SK-N-SH (cell line): ENCODE measurements around the gene CDCA8.
"Not testable (repeated sequence)": the region's sequence is repeated elsewhere in the genome, so short reads cannot be mapped to it uniquely, and the experiment has no call there.

Experiments
- FOXM1 ChIP-seq: IDR thresholded peaks from 2 replicates; pipeline ENCODE4 v1.4.0; 2012; ENCODE audit warnings: low read depth, mild to moderate bottlenecking
- JUND ChIP-seq: IDR thresholded peaks from 2 replicates; pipeline ENCODE4 v1.4.0; 2012
- POLR2AphosphoS5 ChIP-seq: IDR thresholded peaks from 2 replicates; pipeline ENCODE4 v1.6.1; 2012; ENCODE audit warnings: low read depth, low read length
- RAD21 ChIP-seq: IDR thresholded peaks from 2 replicates; pipeline ENCODE4 v1.6.1; 2012; ENCODE audit warnings: mild to moderate bottlenecking, low read length
- SIN3A ChIP-seq: IDR thresholded peaks from 2 replicates; pipeline ENCODE4 v1.6.1; 2012; ENCODE audit warnings: low read depth, mild to moderate bottlenecking, low read length, moderate library complexity, borderline replicate concordance
- TAF1 ChIP-seq: IDR thresholded peaks from 2 replicates; pipeline ENCODE4 v1.6.1; 2012; ENCODE audit warnings: low read depth, mild to moderate bottlenecking, low read length, moderate library complexity, borderline replicate concordance
- TCF12 ChIP-seq: IDR thresholded peaks from 2 replicates; pipeline ENCODE4 v1.4.0; 2012
- TEAD4 ChIP-seq: IDR thresholded peaks from 2 replicates; pipeline ENCODE4 v1.4.0; 2012; ENCODE audit warnings: mild to moderate bottlenecking, borderline replicate concordance; ENCODE audit not compliant: insufficient read depth
- YY1 ChIP-seq: IDR thresholded peaks from 2 replicates; pipeline ENCODE4 v1.4.0; 2012; ENCODE audit warnings: low read depth, mild to moderate bottlenecking
- TF ChIP-seq, protein P1 (sequence below): fragments of 200-600 bp; sonication (generic); IDR thresholded peaks from 2 replicates; pipeline ENCODE4 v1.6.1; 2017; ENCODE audit warnings: antibody characterized with exemption, mild to moderate bottlenecking, moderate library complexity
- TF ChIP-seq, protein P2 (sequence below): fragments of 150-350 bp; IDR thresholded peaks from 2 replicates; pipeline ENCODE4 v1.6.1; 2017; ENCODE audit warnings: antibody characterized with exemption, low read length, low read depth, borderline replicate concordance
- TF ChIP-seq, protein P3 (sequence below): IDR thresholded peaks from 2 replicates; pipeline ENCODE4 v1.4.0; 2012; ENCODE audit warnings: low read depth, borderline replicate concordance
- TF ChIP-seq, protein P4 (sequence below): IDR thresholded peaks from 2 replicates; pipeline ENCODE4 v1.4.0; 2012; ENCODE audit warnings: low read depth

DNA sequence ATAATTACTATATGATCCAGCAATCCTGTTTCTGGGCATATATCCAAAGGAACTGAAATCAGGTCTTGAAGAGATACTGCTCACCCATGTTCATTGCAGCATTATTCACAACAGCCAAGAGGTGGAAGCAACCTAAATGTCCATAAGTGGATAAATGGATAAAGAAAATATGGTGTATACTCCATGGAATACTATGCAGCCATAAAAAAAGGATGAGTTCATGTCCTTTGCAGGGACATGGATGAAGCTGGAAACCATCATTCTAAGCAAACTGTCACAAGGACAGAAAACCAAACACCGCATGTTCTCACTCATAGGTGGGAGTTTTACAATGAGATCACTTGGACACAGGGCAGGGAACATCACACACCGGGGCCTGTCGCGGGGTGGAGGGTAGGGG, 46.3 kb downstream of the CDCA8 start:
- TF ChIP-seq, protein P1, sequence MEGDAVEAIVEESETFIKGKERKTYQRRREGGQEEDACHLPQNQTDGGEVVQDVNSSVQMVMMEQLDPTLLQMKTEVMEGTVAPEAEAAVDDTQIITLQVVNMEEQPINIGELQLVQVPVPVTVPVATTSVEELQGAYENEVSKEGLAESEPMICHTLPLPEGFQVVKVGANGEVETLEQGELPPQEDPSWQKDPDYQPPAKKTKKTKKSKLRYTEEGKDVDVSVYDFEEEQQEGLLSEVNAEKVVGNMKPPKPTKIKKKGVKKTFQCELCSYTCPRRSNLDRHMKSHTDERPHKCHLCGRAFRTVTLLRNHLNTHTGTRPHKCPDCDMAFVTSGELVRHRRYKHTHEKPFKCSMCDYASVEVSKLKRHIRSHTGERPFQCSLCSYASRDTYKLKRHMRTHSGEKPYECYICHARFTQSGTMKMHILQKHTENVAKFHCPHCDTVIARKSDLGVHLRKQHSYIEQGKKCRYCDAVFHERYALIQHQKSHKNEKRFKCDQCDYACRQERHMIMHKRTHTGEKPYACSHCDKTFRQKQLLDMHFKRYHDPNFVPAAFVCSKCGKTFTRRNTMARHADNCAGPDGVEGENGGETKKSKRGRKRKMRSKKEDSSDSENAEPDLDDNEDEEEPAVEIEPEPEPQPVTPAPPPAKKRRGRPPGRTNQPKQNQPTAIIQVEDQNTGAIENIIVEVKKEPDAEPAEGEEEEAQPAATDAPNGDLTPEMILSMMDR = not testable (repeated sequence)
- not testable (repeated sequence) for TF ChIP-seq TAF1, SIN3A, TCF12, RAD21, JUND, POLR2AphosphoS5, FOXM1, TEAD4, YY1
- TF ChIP-seq, protein P2, sequence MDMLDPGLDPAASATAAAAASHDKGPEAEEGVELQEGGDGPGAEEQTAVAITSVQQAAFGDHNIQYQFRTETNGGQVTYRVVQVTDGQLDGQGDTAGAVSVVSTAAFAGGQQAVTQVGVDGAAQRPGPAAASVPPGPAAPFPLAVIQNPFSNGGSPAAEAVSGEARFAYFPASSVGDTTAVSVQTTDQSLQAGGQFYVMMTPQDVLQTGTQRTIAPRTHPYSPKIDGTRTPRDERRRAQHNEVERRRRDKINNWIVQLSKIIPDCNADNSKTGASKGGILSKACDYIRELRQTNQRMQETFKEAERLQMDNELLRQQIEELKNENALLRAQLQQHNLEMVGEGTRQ = not testable (repeated sequence)
- TF ChIP-seq, protein P3, sequence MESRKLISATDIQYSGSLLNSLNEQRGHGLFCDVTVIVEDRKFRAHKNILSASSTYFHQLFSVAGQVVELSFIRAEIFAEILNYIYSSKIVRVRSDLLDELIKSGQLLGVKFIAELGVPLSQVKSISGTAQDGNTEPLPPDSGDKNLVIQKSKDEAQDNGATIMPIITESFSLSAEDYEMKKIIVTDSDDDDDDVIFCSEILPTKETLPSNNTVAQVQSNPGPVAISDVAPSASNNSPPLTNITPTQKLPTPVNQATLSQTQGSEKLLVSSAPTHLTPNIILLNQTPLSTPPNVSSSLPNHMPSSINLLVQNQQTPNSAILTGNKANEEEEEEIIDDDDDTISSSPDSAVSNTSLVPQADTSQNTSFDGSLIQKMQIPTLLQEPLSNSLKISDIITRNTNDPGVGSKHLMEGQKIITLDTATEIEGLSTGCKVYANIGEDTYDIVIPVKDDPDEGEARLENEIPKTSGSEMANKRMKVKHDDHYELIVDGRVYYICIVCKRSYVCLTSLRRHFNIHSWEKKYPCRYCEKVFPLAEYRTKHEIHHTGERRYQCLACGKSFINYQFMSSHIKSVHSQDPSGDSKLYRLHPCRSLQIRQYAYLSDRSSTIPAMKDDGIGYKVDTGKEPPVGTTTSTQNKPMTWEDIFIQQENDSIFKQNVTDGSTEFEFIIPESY = not testable (repeated sequence)
- TF ChIP-seq, protein P4, sequence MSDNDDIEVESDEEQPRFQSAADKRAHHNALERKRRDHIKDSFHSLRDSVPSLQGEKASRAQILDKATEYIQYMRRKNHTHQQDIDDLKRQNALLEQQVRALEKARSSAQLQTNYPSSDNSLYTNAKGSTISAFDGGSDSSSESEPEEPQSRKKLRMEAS = not testable (repeated sequence)
